ENCODE data around the gene SLIT3.

DNA sequence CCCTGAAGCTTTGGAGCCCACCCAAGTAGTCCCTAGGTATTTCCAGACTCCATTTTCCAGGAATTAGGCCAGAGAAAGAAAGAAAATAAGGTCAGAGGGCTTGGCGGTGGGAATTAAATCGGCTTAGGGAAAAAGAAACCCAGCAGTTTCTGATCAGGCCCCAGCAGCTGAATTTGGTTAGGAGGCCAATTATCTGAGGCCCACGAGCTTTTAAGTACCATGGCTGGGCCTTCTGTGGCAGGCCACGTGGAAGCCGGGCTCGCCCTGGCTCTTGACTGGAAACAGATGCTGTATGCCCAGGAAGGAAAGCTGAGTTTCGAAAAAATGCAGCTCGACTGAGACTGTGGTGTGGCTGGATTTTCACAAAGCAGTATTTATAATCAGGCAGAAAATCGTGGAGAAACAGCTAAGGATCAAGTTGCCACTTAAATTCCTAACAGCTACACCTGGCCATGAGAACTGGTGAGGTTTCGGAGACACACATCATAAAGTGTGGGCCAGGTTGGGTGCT lies 646.7 kb downstream of the SLIT3 start:
- TF ChIP-seq, protein P1, sequence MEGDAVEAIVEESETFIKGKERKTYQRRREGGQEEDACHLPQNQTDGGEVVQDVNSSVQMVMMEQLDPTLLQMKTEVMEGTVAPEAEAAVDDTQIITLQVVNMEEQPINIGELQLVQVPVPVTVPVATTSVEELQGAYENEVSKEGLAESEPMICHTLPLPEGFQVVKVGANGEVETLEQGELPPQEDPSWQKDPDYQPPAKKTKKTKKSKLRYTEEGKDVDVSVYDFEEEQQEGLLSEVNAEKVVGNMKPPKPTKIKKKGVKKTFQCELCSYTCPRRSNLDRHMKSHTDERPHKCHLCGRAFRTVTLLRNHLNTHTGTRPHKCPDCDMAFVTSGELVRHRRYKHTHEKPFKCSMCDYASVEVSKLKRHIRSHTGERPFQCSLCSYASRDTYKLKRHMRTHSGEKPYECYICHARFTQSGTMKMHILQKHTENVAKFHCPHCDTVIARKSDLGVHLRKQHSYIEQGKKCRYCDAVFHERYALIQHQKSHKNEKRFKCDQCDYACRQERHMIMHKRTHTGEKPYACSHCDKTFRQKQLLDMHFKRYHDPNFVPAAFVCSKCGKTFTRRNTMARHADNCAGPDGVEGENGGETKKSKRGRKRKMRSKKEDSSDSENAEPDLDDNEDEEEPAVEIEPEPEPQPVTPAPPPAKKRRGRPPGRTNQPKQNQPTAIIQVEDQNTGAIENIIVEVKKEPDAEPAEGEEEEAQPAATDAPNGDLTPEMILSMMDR (IDR thresholded peaks at IDR 0.05) = no peak
- no peak for TF ChIP-seq EP300 (IDR thresholded peaks at IDR 0.05)
- TF ChIP-seq POLR2A (IDR thresholded peaks at IDR 0.05; ENCODE audit: low read depth) = no peak
- TF ChIP-seq POLR2AphosphoS5 (IDR thresholded peaks at IDR 0.05) = no peak

Data from esophagus muscularis mucosa (tissue), 4 donors.